Panc1 (cell line): ENCODE data around the gene PXN. TPM values are rescaled to one million over a fixed set of nuclear protein-coding genes. Genes with fewer than 3 reads are reported as not detected.
A peak's percentile ranks its signal among the peaks of the same experiment; 100 is the strongest.

Experiments
- ATAC-seq: fragments of 200-7000 bp; cut with Tn5 transposase; 2 replicates; pipeline ENCODE4 v1.9.1; 2020; ENCODE audit warnings: mild to moderate bottlenecking, moderate library complexity
- BruUV-seq: library from RNA; stranded (reverse); fragments of 400-500 nt; replicated peaks from 2 replicates; lab custom pipeline; 2021; lab: Mats Ljungman, UMichigan
- CTCF ChIA-PET: fragments of 300-600 bp; sonication (Branson Sonifier 250); formaldehyde crosslinking; loops from one replicate; lab custom pipeline; 2022; ENCODE audit warnings: antibody characterized with exemption; lab: Charles Lee
- POLR2A ChIA-PET: fragments of 300-600 bp; sonication (Branson Sonifier 250); formaldehyde crosslinking; loops from one replicate; lab custom pipeline; 2022; ENCODE audit warnings: antibody characterized with exemption; lab: Charles Lee
- DNase-seq: peaks from one replicate; pipeline ENCODE4 v3.0.0-alpha.2; 2010; ENCODE audit warnings: low read depth, low spot score
- H3K27ac ChIP-seq: 2 replicates; pipeline ENCODE4 v1.5.1; 2011; ENCODE audit warnings: mild to moderate bottlenecking, low read length, inconsistent platforms
- H3K27me3 ChIP-seq: fragments of 200-500 bp; sonication (Bioruptor generic); 2 replicates; pipeline ENCODE4 v1.6.0; 2014; ENCODE audit warnings: low read length, inconsistent platforms; ENCODE audit not compliant: control insufficient read depth, insufficient read depth
- H3K36me3 ChIP-seq: fragments of 200-500 bp; sonication (Bioruptor generic); 2 replicates; pipeline ENCODE4 v1.5.1; 2014; ENCODE audit warnings: inconsistent platforms, mild to moderate bottlenecking, low read length, moderate library complexity; ENCODE audit not compliant: control insufficient read depth, insufficient read depth
- H3K4me1 ChIP-seq: 2 replicates; pipeline ENCODE4 v1.5.1; 2011; ENCODE audit warnings: inconsistent platforms, mild to moderate bottlenecking, low read length, moderate library complexity; ENCODE audit not compliant: control insufficient read depth, insufficient read depth
- H3K4me3 ChIP-seq, 2 experiments: 2 replicates each; pipeline ENCODE4 v1.5.1; 2011 to 2012; ENCODE audit warnings: low read depth in 2 of 2, low read length in 2 of 2, mild to moderate bottlenecking in 2 of 2, inconsistent platforms in 1 of 2, moderate library complexity in 1 of 2
- H3K9me3 ChIP-seq: fragments of 200-500 bp; sonication (Bioruptor generic); 2 replicates; pipeline ENCODE4 v1.5.1; 2014; ENCODE audit warnings: low read depth, mild to moderate bottlenecking, inconsistent platforms, low read length, moderate library complexity; ENCODE audit not compliant: control insufficient read depth, insufficient read depth
- CTCF ChIP-seq: fragments of 450-650 bp; IDR thresholded peaks from 2 replicates; pipeline ENCODE4 v1.5.1; 2017; ENCODE audit warnings: mild to moderate bottlenecking
- POLR2AphosphoS5 ChIP-seq: IDR thresholded peaks from 2 replicates; pipeline ENCODE4 v1.6.1; 2012; ENCODE audit warnings: mild to moderate bottlenecking, low read depth, low read length, moderate library complexity
- REST ChIP-seq, 2 experiments: IDR thresholded peaks; 2 replicates each; pipeline ENCODE4 v1.6.1; 2011 to 2012; ENCODE audit warnings: low read depth in 2 of 2, control low read depth in 1 of 2, low read length in 1 of 2, mild to moderate bottlenecking in 1 of 2, moderate library complexity in 1 of 2; ENCODE audit not compliant: insufficient read depth in 1 of 2
- SIN3A ChIP-seq: IDR thresholded peaks from 2 replicates; pipeline ENCODE4 v1.6.1; 2012; ENCODE audit warnings: low read depth, mild to moderate bottlenecking, low read length, moderate library complexity, borderline replicate concordance; ENCODE audit not compliant: insufficient read depth
- TCF7L2 ChIP-seq: IDR thresholded peaks from 2 replicates; pipeline ENCODE4 v1.6.1; 2011; ENCODE audit warnings: mild to moderate bottlenecking, low read depth, low read length, inconsistent platforms
- in situ Hi-C: cut with HindIII; loops from 2 replicates; pipeline ENCODE4 v1.10.0; 2016; ENCODE audit warnings: low sequenced_read_pairs, low pct_unique_long_range_greater_than_20kb
- intact Hi-C: fragments of 100-400 bp; cut with micrococcal nuclease; formaldehyde crosslinking; loops from one replicate; pipeline ENCODE4 v1.10.0; 2022; ENCODE audit not compliant: unreplicated experiment
- total RNA-seq: library from RNA; stranded (reverse); gene quantifications from one replicate; pipeline ENCODE4 v1.2.1, GENCODE V29; 2021; ENCODE audit not compliant: unreplicated experiment

The PXN gene
- total RNA-seq, 1 experiment from 2014 or later: 484 TPM

DNA sequence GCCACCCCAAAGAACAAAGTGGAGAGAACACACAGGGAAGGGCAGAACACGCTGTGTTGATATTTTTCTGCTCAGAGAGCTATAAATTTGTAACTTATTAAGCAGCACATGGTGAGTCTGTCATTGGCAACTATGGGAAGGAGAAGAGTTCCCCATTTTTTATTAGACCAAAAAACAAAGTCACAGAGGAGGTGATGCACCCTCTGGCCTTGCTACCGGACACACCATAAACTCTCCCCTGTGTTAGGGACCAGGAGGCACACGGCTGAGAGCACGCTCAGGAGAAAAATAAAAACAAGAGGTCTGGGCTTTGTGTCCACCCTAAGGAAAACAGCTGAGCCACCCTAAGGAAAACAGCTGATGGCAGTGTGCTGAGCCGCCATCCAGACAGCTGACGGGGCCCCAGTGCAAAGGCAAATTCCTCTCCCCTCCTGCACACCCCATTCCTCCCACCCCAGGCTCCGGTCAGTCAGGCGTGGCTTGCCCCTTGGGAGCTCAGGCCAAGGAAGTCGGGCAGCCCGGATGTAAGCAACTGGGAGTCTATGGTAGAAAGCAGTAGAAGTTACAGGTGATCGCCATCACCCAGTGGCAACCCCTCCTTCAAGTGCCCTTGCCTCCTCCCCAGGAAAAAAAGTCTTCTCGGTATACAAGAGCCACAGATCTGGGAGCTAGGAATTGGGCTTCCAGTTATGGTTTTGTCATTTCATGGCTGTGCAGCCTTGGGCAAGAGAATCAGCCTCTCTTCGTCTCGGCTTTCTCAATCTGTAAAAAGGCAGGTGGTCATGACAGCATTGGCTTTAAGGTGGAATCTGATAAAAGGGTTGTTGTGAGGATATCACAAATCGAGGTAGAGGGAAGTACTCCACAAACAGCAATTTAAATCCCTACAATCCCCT, 2.4 kb downstream of the PXN start:
- Histone ChIP-seq H3K27me3 (no peaks in the 10 kb centered on the region), H3K4me3 (peak overlapping the region; percentile 87 to 92), H3K27ac (peak overlapping the region; percentile 100), H3K4me1 (peaks cover 57% of the 10 kb centered on the region), H3K9me3 (no peaks in the 10 kb centered on the region), H3K36me3 (peaks cover 13% of the 10 kb centered on the region)
- intact Hi-C loops (no loop called here), in situ Hi-C loops (no loop called here)
- POLR2A ChIA-PET: interaction anchor here (0.6 to 2.3 kb wide), 7 partner anchors 11 to 62 kb away, joined by 3 to 20 read pairs (median 3); partner anchors contain the start of genes RNU4-2 and RPLP0
- DNase-seq (no peak), ATAC-seq (no peak; the same call in 1 of the 2 replicates)
- BruUV-seq: TSS peak; percentile 65
- peak; percentile 32; the same call in 1 of the 2 replicates for TF ChIP-seq POLR2AphosphoS5
- no peak for TF ChIP-seq CTCF
- CTCF ChIA-PET: interaction anchor here (0.6 to 3.9 kb wide), 4 partner anchors 9 to 43 kb away, joined by 3 to 22 read pairs (median 3); no protein-coding TSS in a partner anchor

- Histone ChIP-seq H3K9me3 (no peaks in the 10 kb centered on the region), H3K4me3 (peak overlapping the region; percentile 87 to 92), H3K27ac (peak overlapping the region; percentile 100), H3K4me1 (peaks cover 59% of the 10 kb centered on the region), H3K27me3 (no peaks in the 10 kb centered on the region), H3K36me3 (peaks cover 13% of the 10 kb centered on the region)
- peak; percentile 35 for ATAC-seq
- DNase-seq: no peak
- ChIA-PET POLR2A (interaction anchor here (0.6 to 2.3 kb wide), 9 partner anchors 15 to 158 kb away, joined by 3 to 20 read pairs (median 4); partner anchors contain the start of genes RNU4-2 and RPLP0), CTCF (interaction anchor here (0.6 to 3.9 kb wide), 3 partner anchors 19 to 34 kb away, joined by 3 to 22 read pairs (median 3); no protein-coding TSS in a partner anchor)
- intact Hi-C loops (no loop called here), in situ Hi-C loops (no loop called here)
- no peak for TF ChIP-seq TCF7L2
- no TSS peak for BruUV-seq
Observed at GRCh38 chr12:120261951-120262851, 3.3 kb downstream of the PXN start.

DNA sequence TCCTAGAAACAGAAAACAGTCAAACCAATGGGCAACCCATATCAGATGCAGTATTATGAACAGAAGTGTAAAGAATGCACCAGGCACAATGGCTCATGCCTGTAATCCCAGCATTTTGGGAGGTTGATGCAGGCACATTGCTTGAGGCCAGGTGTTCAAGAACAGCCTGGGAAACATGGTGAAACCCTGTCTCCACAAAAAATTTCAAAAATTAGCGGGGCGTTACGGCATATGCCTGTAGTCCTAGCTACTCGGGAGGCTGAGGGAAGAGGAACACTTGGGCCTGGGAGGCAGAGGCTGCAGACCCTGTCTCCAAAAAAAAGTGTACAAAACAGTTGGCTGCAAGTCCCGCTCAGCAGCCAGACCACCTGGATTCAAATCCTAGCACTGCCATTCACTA, 4.9 kb downstream of the PXN start:
- POLR2A ChIA-PET: interaction anchor here (0.6 to 0.7 kb wide), 2 partner anchors 59 to 538 kb away, joined by 5 to 6 read pairs; no protein-coding TSS in a partner anchor
- H3K36me3 ChIP-seq: peaks cover 13% of the 10 kb centered on the region
- H3K4me1 ChIP-seq: peaks cover 68% of the 10 kb centered on the region
- TF ChIP-seq POLR2AphosphoS5 (no peak), REST (IDR thresholded peaks at IDR 0.05; ENCODE audit: insufficient read depth in 1 of 2, low read depth in 2 of 2, low read length in 1 of 2) (no peak), CTCF (no peak), SIN3A (no peak), TCF7L2 (no peak)
- H3K27ac ChIP-seq: peak overlapping the region; percentile 100
- CTCF ChIA-PET: interaction anchor here (3.9 kb wide), 1 partner anchor 32 kb away, joined by 22 read pairs; no protein-coding TSS in a partner anchor
- H3K4me3 ChIP-seq: peak overlapping the region in 1 of 2 experiments; percentile 28; a peak in 2 of 4 replicates
- in situ Hi-C loops (no loop called here), intact Hi-C loops (no loop called here)
- DNase-seq: no peak
- no TSS peak for BruUV-seq
- H3K9me3 ChIP-seq: no peaks in the 10 kb centered on the region
- ATAC-seq: no peak
- no peaks in the 10 kb centered on the region for H3K27me3 ChIP-seq
